ENCODE data around the gene NARF. TPM values are rescaled to one million over a fixed set of nuclear protein-coding genes. Genes with fewer than 3 reads are reported as not detected.
A peak's percentile ranks its signal among the peaks of the same experiment; 100 is the strongest.

NARF gene
- total RNA-seq (2014; rRNA removed; shearing (Covaris generic)) (66.1 and 83.8 TPM in 2 replicates), polyA plus RNA-seq (2016; fragmentation: Nextera tagmentation; extraction: Ambion mirVana) (67.1 and 69.5 TPM in 2 replicates)
- long read RNA-seq, transcript NARF-201 (11 exons, 3,949 nt), result major isoform, 61 of 87 reads
- long read RNA-seq, partial matches to known transcripts, result 1 of 87 reads
- long read RNA-seq, other reads (novel, unspliced or antisense), result 20 of 87 reads

DNA sequence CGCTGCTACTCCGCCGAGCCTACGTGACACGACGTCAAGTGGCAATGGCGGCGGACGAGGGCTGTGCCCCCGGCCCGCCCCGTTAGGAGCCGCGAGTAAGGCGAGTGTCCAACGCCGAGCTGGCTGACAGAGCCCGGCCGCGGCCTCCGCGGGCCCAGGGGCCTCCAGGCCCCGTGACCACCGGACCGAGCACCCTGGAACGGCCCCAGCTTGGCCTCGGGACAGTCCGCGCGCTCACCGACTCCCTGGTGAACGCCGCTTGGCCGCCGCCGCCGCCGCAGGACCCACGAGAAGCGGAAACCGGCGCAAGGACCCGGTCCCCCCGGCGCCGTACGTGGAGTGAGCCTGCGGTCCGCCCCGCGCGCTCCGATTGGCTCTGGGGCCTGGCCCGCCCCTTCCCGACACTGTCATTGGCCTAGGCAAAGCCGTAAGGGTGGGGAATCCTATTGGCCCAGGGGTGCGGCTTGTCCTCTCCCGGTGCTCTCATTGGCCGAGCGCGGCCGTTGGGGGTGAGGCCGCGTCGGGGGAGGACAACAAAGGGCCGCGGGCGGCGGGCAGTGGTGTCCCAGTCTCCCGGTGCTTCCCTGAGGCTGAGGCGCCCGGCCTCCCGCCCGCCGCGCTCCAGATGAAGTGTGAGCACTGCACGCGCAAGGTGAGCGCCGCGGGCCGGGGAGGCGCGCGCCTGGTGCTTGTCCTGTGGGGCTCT is at the start of gene NARF:
NARF (plus strand) TSS at position 563 of the 706 bp plus-strand sequence; CDS start at position 626, 63 bp downstream.
- Mint-ChIP-seq H3K27ac (peak within 1 kb of the TSS; percentile 86; the same call in 1 of the 2 replicates), H3K4me3 (peak within 1 kb of the TSS; percentile 96), H3K27me3 (ENCODE audit: insufficient read depth, low read depth, poor library complexity) (peaks cover 6% of the 10 kb centered on the region), H3K4me1 (peaks cover 11% of the 10 kb centered on the region), H3K36me3 (ENCODE audit: low read depth) (peaks cover 34% of the 10 kb centered on the region), H3K9me3 (peaks cover 19% of the 10 kb centered on the region)
- Histone ChIP-seq H4K20me1 (replicated peaks; ENCODE audit: insufficient read depth) (peaks cover 6% of the 10 kb centered on the region), H3K27ac (ENCODE audit: low read depth) (peak within 1 kb of the TSS; percentile 94), H3K4me3 (peak within 1 kb of the TSS; percentile 93), H3K4me2 (peak within 1 kb of the TSS; percentile 84), H3K9me2 (ENCODE audit: insufficient read depth) (no peaks in the 10 kb centered on the region; the same call in 1 of the 2 replicates), H2AFZ (peak within 1 kb of the TSS; percentile 89), H3K27me3 (ENCODE audit: insufficient read depth) (no peaks in the 10 kb centered on the region), H3K79me2 (replicated peaks; ENCODE audit: insufficient read depth) (peaks cover 10% of the 10 kb centered on the region), H3K36me3 (ENCODE audit: insufficient read depth) (no peaks in the 10 kb centered on the region; the same call in 1 of the 2 replicates), H3K4me1 (ENCODE audit: insufficient read depth) (peaks cover 6% of the 10 kb centered on the region), H3F3A (replicated peaks; ENCODE audit: low read depth) (peaks cover 18% of the 10 kb centered on the region; the same call in 1 of the 2 replicates)
- ATAC-seq (peak; percentile 98), DNase-seq (ENCODE audit: low spot score) (peak; percentile 99)
- TF ChIP-seq POLR2AphosphoS5 (IDR thresholded peaks at IDR 0.05; ENCODE audit: low read depth) (peak; percentile 88), STAT1 (IDR thresholded peaks at IDR 0.05; ENCODE audit: unreplicated experiment) (no peak), CREB1 (CRISPR knock-in tag; IDR thresholded peaks at IDR 0.05; ENCODE audit: low read depth) (peak; percentile 77)

DNA sequence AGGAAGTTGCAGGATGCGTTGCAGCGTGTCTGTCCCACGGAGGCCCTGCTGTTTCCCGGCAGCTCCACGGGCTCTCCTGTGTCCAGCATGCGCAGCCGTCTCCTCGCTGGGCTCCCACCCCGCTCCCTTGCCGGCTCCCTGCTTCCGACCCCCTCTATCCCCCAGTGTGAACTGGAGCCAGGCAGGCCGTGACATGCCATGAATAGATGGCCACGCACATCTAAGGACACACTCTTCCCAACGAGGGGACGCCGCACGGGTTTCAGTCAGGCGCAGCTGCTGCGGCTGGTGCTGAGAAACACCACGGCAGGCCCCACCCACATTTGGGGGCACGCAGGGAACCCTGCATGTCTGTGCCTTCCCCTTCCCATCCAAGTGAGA is 49.6 kb upstream of the NARF start:
- no peak for ATAC-seq
- no peaks in the 10 kb centered on the region for H3F3A ChIP-seq (replicated peaks; ENCODE audit: low read depth)

DNA sequence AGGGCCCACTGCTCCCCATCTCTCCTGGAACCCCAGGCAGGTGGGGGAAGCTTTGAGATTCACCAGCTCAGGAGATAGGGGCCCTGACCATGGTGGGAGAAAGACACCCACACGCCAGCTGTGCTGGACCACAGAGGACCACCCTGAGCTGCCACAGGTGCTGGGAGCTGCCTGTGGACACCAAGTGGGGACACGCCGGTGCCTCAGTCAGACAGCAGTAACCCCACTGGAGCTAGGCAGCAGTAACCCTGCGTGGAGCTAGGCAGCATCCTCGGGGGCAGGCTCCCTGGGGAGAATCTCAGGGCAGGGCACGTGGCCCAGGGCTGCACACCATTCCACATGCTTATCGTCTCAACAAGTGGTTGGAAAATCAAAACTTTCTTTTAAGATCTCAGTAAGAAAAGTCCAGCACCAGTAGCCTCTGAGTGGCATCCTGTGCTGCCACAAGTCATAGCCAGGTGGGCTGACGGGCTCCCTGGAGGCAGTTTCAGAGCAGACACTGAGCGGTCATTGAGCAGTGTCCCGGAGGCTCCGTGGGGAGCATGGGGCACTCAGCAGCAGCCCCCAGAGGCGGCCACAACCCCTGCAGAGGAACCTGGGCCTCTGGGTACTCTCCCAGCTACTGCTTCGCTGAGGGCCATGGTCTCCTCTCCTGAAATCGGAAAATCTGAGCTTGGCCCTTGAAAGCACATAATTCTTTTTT is 48.4 kb upstream of the NARF start:
- no peaks in the 10 kb centered on the region; the same call in 2 of the 3 replicates for H3K9me3 Mint-ChIP-seq
- H3K9me2 ChIP-seq (ENCODE audit: insufficient read depth), result no peaks in the 10 kb centered on the region
- TF ChIP-seq POLR2AphosphoS5 (IDR thresholded peaks at IDR 0.05; ENCODE audit: low read depth) (no peak), CREB1 (CRISPR knock-in tag; IDR thresholded peaks at IDR 0.05; ENCODE audit: low read depth) (no peak), EZH2phosphoT487 (IDR thresholded peaks at IDR 0.05; ENCODE audit: unreplicated experiment) (no peak)
- TF ChIP-seq, protein P1, sequence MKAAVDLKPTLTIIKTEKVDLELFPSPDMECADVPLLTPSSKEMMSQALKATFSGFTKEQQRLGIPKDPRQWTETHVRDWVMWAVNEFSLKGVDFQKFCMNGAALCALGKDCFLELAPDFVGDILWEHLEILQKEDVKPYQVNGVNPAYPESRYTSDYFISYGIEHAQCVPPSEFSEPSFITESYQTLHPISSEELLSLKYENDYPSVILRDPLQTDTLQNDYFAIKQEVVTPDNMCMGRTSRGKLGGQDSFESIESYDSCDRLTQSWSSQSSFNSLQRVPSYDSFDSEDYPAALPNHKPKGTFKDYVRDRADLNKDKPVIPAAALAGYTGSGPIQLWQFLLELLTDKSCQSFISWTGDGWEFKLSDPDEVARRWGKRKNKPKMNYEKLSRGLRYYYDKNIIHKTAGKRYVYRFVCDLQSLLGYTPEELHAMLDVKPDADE (IDR thresholded peaks at IDR 0.05), result no peak
- DNase-seq (ENCODE audit: low spot score) (no peak), ATAC-seq (no peak)
- H3K36me3 ChIP-seq (ENCODE audit: insufficient read depth), result no peaks in the 10 kb centered on the region
- H3K36me3 Mint-ChIP-seq (ENCODE audit: low read depth), result no peaks in the 10 kb centered on the region
- no peaks in the 10 kb centered on the region for H3K27me3 ChIP-seq (ENCODE audit: insufficient read depth)
- H3K79me2 ChIP-seq (replicated peaks; ENCODE audit: insufficient read depth), result no peaks in the 10 kb centered on the region
- no peak overlapping the region for H3K4me3 Mint-ChIP-seq
- H2AFZ ChIP-seq, result no peak overlapping the region
- peaks cover 4% of the 10 kb centered on the region for H4K20me1 ChIP-seq (replicated peaks; ENCODE audit: insufficient read depth)
- H3K27me3 Mint-ChIP-seq (ENCODE audit: insufficient read depth, low read depth, poor library complexity), result peaks cover 4% of the 10 kb centered on the region
- H3K4me2 ChIP-seq, result no peak overlapping the region
- no peaks in the 10 kb centered on the region; the same call in 1 of the 2 replicates for H3F3A ChIP-seq (replicated peaks; ENCODE audit: low read depth)
- no peak overlapping the region for H3K4me3 ChIP-seq
- no peak overlapping the region for H3K27ac Mint-ChIP-seq
- peaks cover 4% of the 10 kb centered on the region for H3K4me1 ChIP-seq (ENCODE audit: insufficient read depth)
- H3K4me1 Mint-ChIP-seq, result peaks cover 5% of the 10 kb centered on the region
- no peak overlapping the region for H3K27ac ChIP-seq (ENCODE audit: low read depth)

More for the DNA sequence above, 49.6 kb upstream of the NARF start:
- Mint-ChIP-seq H3K4me1 (no peaks in the 10 kb centered on the region; the same call in 2 of the 3 replicates), H3K36me3 (ENCODE audit: low read depth) (no peaks in the 10 kb centered on the region), H3K27me3 (ENCODE audit: insufficient read depth, low read depth, poor library complexity) (peaks cover 4% of the 10 kb centered on the region), H3K27ac (no peak overlapping the region), H3K4me3 (no peak overlapping the region), H3K9me3 (no peaks in the 10 kb centered on the region; the same call in 2 of the 3 replicates)
- no peaks in the 10 kb centered on the region for H3K27me3 ChIP-seq (ENCODE audit: insufficient read depth)
- H3K9me2 ChIP-seq (ENCODE audit: insufficient read depth), result no peaks in the 10 kb centered on the region
- H3K4me2 ChIP-seq, result no peak overlapping the region
- no peaks in the 10 kb centered on the region for H3K79me2 ChIP-seq (replicated peaks; ENCODE audit: insufficient read depth)
- no peak overlapping the region for H3K4me3 ChIP-seq
- no peak overlapping the region for H3K27ac ChIP-seq (ENCODE audit: low read depth)
- no peaks in the 10 kb centered on the region for H3K4me1 ChIP-seq (ENCODE audit: insufficient read depth)
- TF ChIP-seq ZNF331 (CRISPR knock-in tag; IDR thresholded peaks at IDR 0.05; ENCODE audit: low read depth), result no peak
- no peak overlapping the region for H2AFZ ChIP-seq
- peaks cover under 1% of the 10 kb centered on the region for H4K20me1 ChIP-seq (replicated peaks; ENCODE audit: insufficient read depth)
- DNase-seq (ENCODE audit: low spot score), result no peak
- H3K36me3 ChIP-seq (ENCODE audit: insufficient read depth), result no peaks in the 10 kb centered on the region
